Naive thymus-derived CD4-positive, alpha-beta T cell (primary cell): Measurements from ENCODE around the gene PRKN. TPM values are rescaled to one million over a fixed set of nuclear protein-coding genes. Genes with fewer than 3 reads are reported as not detected.

Experiments
- ATAC-seq: fragments of 150-1000 bp; cut with Tn5 transposase; 2 replicates; pipeline ENCODE4 v1.10.0; 2021; ENCODE audit warnings: mild to moderate bottlenecking, moderate library complexity
- CTCF ChIA-PET: fragments of 350-600 bp; sonication (Branson Sonifier 250); formaldehyde crosslinking; loops from one replicate; lab custom pipeline; 2021; ENCODE audit warnings: antibody characterized with exemption; lab: Charles Lee
- POLR2A ChIA-PET: fragments of 350-600 bp; sonication (Branson Sonifier 250); formaldehyde crosslinking; loops from one replicate; lab custom pipeline; 2021; ENCODE audit warnings: antibody characterized with exemption, inconsistent platforms; lab: Charles Lee
- DNase-seq, 9 donors: peaks; one replicate each; pipeline versions ENCODE4 v3.0.0 to v3.0.0-alpha.2; 2020 to 2022; ENCODE audit warnings: mixed read lengths in 1 of 9
- H3K27ac ChIP-seq: one replicate; pipeline ENCODE4 v1.7.0; 2013; ENCODE audit warnings: mild to moderate bottlenecking, low read depth, low read length, moderate library complexity
- H3K27me3 ChIP-seq, 2 donors: one replicate each; pipeline ENCODE4 v1.7.0; 2013; ENCODE audit warnings: low read length in 2 of 2, mild to moderate bottlenecking in 2 of 2, moderate library complexity in 2 of 2; ENCODE audit not compliant: control insufficient read depth in 2 of 2, insufficient read depth in 2 of 2
- H3K36me3 ChIP-seq, 3 experiments: 1 replicate in 2 of 3; 2 replicates in 1 of 3; pipeline ENCODE4 v1.7.0; 2013; ENCODE audit warnings: low read length in 3 of 3, mild to moderate bottlenecking in 3 of 3, moderate library complexity in 1 of 3; ENCODE audit not compliant: insufficient read depth in 3 of 3, control insufficient read depth in 2 of 3
- H3K4me1 ChIP-seq, 2 donors: one replicate each; pipeline ENCODE4 v1.7.0; 2013; ENCODE audit warnings: low read length in 2 of 2, mild to moderate bottlenecking in 2 of 2, moderate library complexity in 1 of 2; ENCODE audit not compliant: control insufficient read depth in 2 of 2, insufficient read depth in 2 of 2
- H3K4me3 ChIP-seq: 2 replicates; pipeline ENCODE4 v1.7.0; 2013; ENCODE audit warnings: mild to moderate bottlenecking, low read length
- H3K9me3 ChIP-seq, 3 experiments: 1 replicate in 2 of 3; 2 replicates in 1 of 3; pipeline ENCODE4 v1.7.0; 2013; ENCODE audit warnings: low read length in 3 of 3; ENCODE audit not compliant: control insufficient read depth in 2 of 3
- H3K27ac Mint-ChIP-seq, 9 donors: one replicate each; pipeline ENCODE4 v1.8.0; 2020 to 2022; ENCODE audit warnings: mixed read lengths in 9 of 9, mild to moderate bottlenecking in 8 of 9, moderate library complexity in 5 of 9, inconsistent platforms in 2 of 9
- H3K27me3 Mint-ChIP-seq, 5 donors: one replicate each; pipeline ENCODE4 v1.8.0; 2021 to 2022; ENCODE audit warnings: mixed read lengths in 5 of 5, mild to moderate bottlenecking in 1 of 5
- H3K36me3 Mint-ChIP-seq, 5 donors: one replicate each; pipeline ENCODE4 v1.8.0; 2020 to 2022; ENCODE audit warnings: mixed read lengths in 5 of 5, mild to moderate bottlenecking in 3 of 5, inconsistent platforms in 1 of 5
- H3K4me1 Mint-ChIP-seq, 7 donors: one replicate each; pipeline ENCODE4 v1.8.0; 2020 to 2022; ENCODE audit warnings: mixed read lengths in 7 of 7, mild to moderate bottlenecking in 3 of 7, inconsistent platforms in 1 of 7
- H3K4me3 Mint-ChIP-seq, 10 donors: one replicate each; pipeline ENCODE4 v1.8.0; 2020 to 2022; ENCODE audit warnings: mild to moderate bottlenecking in 10 of 10, mixed read lengths in 10 of 10, moderate library complexity in 6 of 10, inconsistent platforms in 2 of 10
- H3K9me3 Mint-ChIP-seq, 11 donors: one replicate each; pipeline ENCODE4 v1.8.0; 2020 to 2022; ENCODE audit warnings: mixed read lengths in 11 of 11, mild to moderate bottlenecking in 4 of 11, inconsistent platforms in 1 of 11, moderate library complexity in 1 of 11
- intact Hi-C, 2 donors: fragments of 100-400 bp; cut with micrococcal nuclease; formaldehyde crosslinking; loops; one replicate each; pipeline ENCODE4 v1.15.1; 2023
- polyA plus RNA-seq, 2 donors: library from polyadenylated mRNA; unstranded; fragments of 300-500 nt; fragmentation: Illumina TruSeq; gene quantifications; one replicate each; pipeline ENCODE4 v1.2.3, GENCODE V29; 2021
- total RNA-seq, 6 experiments: library from RNA in 5 of 6; stranded (reverse) in 5 of 6; gene quantifications; 1 replicate in 5 of 6; 2 replicates in 1 of 6; pipeline ENCODE4 v1.2.3 and lab custom pipeline; 2021 to 2026

Gene PRKN
- total and polyA plus RNA-seq, 7 experiments from 2014 or later: 0.44 to 10.3 (median 8.1) TPM

- no peak for DNase-seq
- Histone ChIP-seq H3K4me3 (no peak overlapping the region), H3K4me1 (no peaks in the 10 kb centered on the region), H3K27ac (no peak overlapping the region), H3K9me3 (peaks cover 0 to 11% (median 0%) of the 10 kb centered on the region in 3 experiments), H3K27me3 (no peaks in the 10 kb centered on the region), H3K36me3 (no peaks in the 10 kb centered on the region)
- ATAC-seq: no peak
- H3K9me3 Mint-ChIP-seq: peaks cover 7 to 36% (median 15%) of the 10 kb centered on the region in 11 donors
- H3K4me1 Mint-ChIP-seq: peaks cover 0 to 3% (median 0%) of the 10 kb centered on the region in 7 donors
- H3K36me3 Mint-ChIP-seq: peaks cover 1 to 28% (median 26%) of the 10 kb centered on the region in 5 donors
- CTCF ChIA-PET: no interaction called here
- H3K27ac Mint-ChIP-seq: no peak overlapping the region
- H3K4me3 Mint-ChIP-seq: no peak overlapping the region
- H3K27me3 Mint-ChIP-seq: no peaks in the 10 kb centered on the region
- intact Hi-C loops: no loop called here
- POLR2A ChIA-PET: no interaction called here
These were observed 587.2 kb downstream of the PRKN start for GRCh38 chr6:162140251-162140852.

- Histone ChIP-seq H3K9me3 (no peaks in the 10 kb centered on the region), H3K27ac (no peak overlapping the region), H3K4me1 (no peaks in the 10 kb centered on the region), H3K27me3 (no peaks in the 10 kb centered on the region), H3K4me3 (no peak overlapping the region), H3K36me3 (no peaks in the 10 kb centered on the region)
- ATAC-seq: no peak
- CTCF ChIA-PET: no interaction called here
- Mint-ChIP-seq H3K9me3 (peaks cover 0 to 8% (median 3%) of the 10 kb centered on the region in 11 donors), H3K27me3 (no peaks in the 10 kb centered on the region), H3K36me3 (no peaks in the 10 kb centered on the region), H3K4me1 (no peaks in the 10 kb centered on the region), H3K4me3 (no peak overlapping the region), H3K27ac (no peak overlapping the region)
- POLR2A ChIA-PET: no interaction called here
- intact Hi-C loops: no loop called here
- DNase-seq: no peak
These were observed 601.9 kb downstream of the PRKN start for GRCh38 chr6:162125659-162126058.

- H3K9me3 ChIP-seq: no peaks in the 10 kb centered on the region
- DNase-seq (no peak), ATAC-seq (no peak)
- no peak overlapping the region for H3K4me3 Mint-ChIP-seq
- no peaks in the 10 kb centered on the region for H3K36me3 ChIP-seq
- H3K27ac ChIP-seq: no peak overlapping the region
- no peaks in the 10 kb centered on the region for H3K36me3 Mint-ChIP-seq
- H3K27ac Mint-ChIP-seq: no peak overlapping the region
- H3K4me1 ChIP-seq: no peaks in the 10 kb centered on the region
- no peaks in the 10 kb centered on the region for H3K27me3 Mint-ChIP-seq
- no peaks in the 10 kb centered on the region for H3K27me3 ChIP-seq
- H3K4me3 ChIP-seq: no peak overlapping the region
- peaks cover 0 to under 1% (median 0%) of the 10 kb centered on the region in 7 donors for H3K4me1 Mint-ChIP-seq
- intact Hi-C loops: no loop called here
- H3K9me3 Mint-ChIP-seq: peaks cover 0 to 8% (median 1%) of the 10 kb centered on the region in 11 donors
- ChIA-PET CTCF (no interaction called here), POLR2A (no interaction called here)
These were observed 602.7 kb downstream of the PRKN start for GRCh38 chr6:162124710-162125435.

DNA sequence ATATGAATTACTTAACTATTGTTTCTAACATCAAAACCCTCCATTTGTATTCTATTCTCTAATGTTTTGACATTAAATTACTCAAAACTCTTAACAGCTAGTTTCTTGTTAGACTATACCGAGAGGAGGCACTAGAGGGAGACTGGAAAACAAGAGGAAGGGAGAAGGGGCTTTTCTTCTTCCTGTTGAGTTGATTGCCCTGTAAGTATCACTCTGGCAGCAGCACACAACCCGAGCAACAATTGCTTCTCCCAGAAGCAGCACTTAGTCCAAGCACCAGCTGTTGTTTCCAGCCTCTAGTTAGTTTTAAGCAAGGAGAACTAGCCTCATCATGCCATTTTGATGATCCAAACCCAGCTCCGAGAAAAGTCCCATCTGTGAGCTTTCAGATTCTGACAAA, 603.8 kb downstream of the PRKN start:
- no peak for ATAC-seq
- ChIA-PET CTCF (no interaction called here), POLR2A (no interaction called here)
- no peak overlapping the region for H3K27ac ChIP-seq
- Mint-ChIP-seq H3K9me3 (peaks cover 0 to 8% (median 1%) of the 10 kb centered on the region in 11 donors), H3K27ac (no peak overlapping the region), H3K27me3 (no peaks in the 10 kb centered on the region), H3K36me3 (no peaks in the 10 kb centered on the region), H3K4me3 (no peak overlapping the region), H3K4me1 (peaks cover 0 to 9% (median 0%) of the 10 kb centered on the region in 7 donors)
- DNase-seq: no peak
- H3K9me3 ChIP-seq: no peaks in the 10 kb centered on the region
- no peak overlapping the region for H3K4me3 ChIP-seq
- H3K4me1 ChIP-seq: no peaks in the 10 kb centered on the region
- H3K36me3 ChIP-seq: no peaks in the 10 kb centered on the region
- no peaks in the 10 kb centered on the region for H3K27me3 ChIP-seq
- intact Hi-C loops: no loop called here

- H3K36me3 ChIP-seq: no peaks in the 10 kb centered on the region
- no peaks in the 10 kb centered on the region for H3K4me1 ChIP-seq
- ATAC-seq: peak; percentile 55
- Mint-ChIP-seq H3K27ac (no peak overlapping the region), H3K4me1 (peaks cover 0 to 9% (median 0%) of the 10 kb centered on the region in 7 donors), H3K27me3 (no peaks in the 10 kb centered on the region), H3K9me3 (peaks cover 0 to 14% (median 3%) of the 10 kb centered on the region in 11 donors), H3K36me3 (peaks cover 0 to 15% (median 12%) of the 10 kb centered on the region in 5 donors), H3K4me3 (no peak overlapping the region)
- intact Hi-C loops: no loop called here
- ChIA-PET CTCF (no interaction called here), POLR2A (no interaction called here)
- H3K4me3 ChIP-seq: no peak overlapping the region
- no peak overlapping the region for H3K27ac ChIP-seq
- H3K9me3 ChIP-seq: no peaks in the 10 kb centered on the region
- no peak for DNase-seq
- no peaks in the 10 kb centered on the region for H3K27me3 ChIP-seq
These were observed 608.2 kb downstream of the PRKN start for GRCh38 chr6:162119341-162119740.

- Histone ChIP-seq H3K36me3 (no peaks in the 10 kb centered on the region), H3K4me3 (no peak overlapping the region), H3K9me3 (no peaks in the 10 kb centered on the region), H3K27ac (no peak overlapping the region), H3K4me1 (no peaks in the 10 kb centered on the region), H3K27me3 (no peaks in the 10 kb centered on the region)
- H3K4me3 Mint-ChIP-seq: no peak overlapping the region
- intact Hi-C loops: no loop called here
- peaks cover 0 to 15% (median 12%) of the 10 kb centered on the region in 5 donors for H3K36me3 Mint-ChIP-seq
- DNase-seq (no peak), ATAC-seq (no peak)
- H3K27ac Mint-ChIP-seq: no peak overlapping the region
- ChIA-PET POLR2A (no interaction called here), CTCF (no interaction called here)
- no peaks in the 10 kb centered on the region for H3K27me3 Mint-ChIP-seq
- H3K4me1 Mint-ChIP-seq: peaks cover 0 to 9% (median 0%) of the 10 kb centered on the region in 7 donors
- H3K9me3 Mint-ChIP-seq: peaks cover 0 to 14% (median 2%) of the 10 kb centered on the region in 11 donors
These were observed 608.9 kb downstream of the PRKN start for GRCh38 chr6:162118706-162119105.
